Measurements from ENCODE around the gene GRIN2C. TPM values are rescaled to one million over a fixed set of nuclear protein-coding genes. Genes with fewer than 3 reads are reported as not detected.

Gene GRIN2C
- total and polyA plus RNA-seq, 9 of the 15 experiments (the other 6 are each of a cell fraction or from before 2014, with no cell fraction given) = under 0.01 to 0.33 (median 0.10) TPM; not detected in 2

GRCh38 chr17:74868251-74868907, 8.7 kb upstream of the GRIN2C start (continued):
- TF ChIP-seq RNF219 (CRISPR knock-in tag; IDR thresholded peaks at IDR 0.05) (no peak), ADNP (tag; IDR thresholded peaks at IDR 0.05) (no peak), EHMT2 (IDR thresholded peaks at IDR 0.05) (peak; percentile 72; the same call in 1 of the 2 replicates), ZNF232 (CRISPR knock-in tag; IDR thresholded peaks at IDR 0.05) (no peak), PRMT5 (CRISPR knock-in tag; IDR thresholded peaks at IDR 0.05) (no peak), ZNF282 (CRISPR knock-in tag; IDR thresholded peaks at IDR 0.05) (no peak), PBX2 (CRISPR knock-in tag; IDR thresholded peaks at IDR 0.05; ENCODE audit: low read depth) (no peak), PBX2 (tag; conservative IDR thresholded peaks at IDR 0.05; ENCODE audit: low read depth) (peak; percentile 44; the same call in 1 of the 2 replicates), ETV5 (CRISPR knock-in tag; IDR thresholded peaks at IDR 0.05; ENCODE audit: low read depth) (peak; percentile 93), MEIS2 (IDR thresholded peaks at IDR 0.05; ENCODE audit: partially characterized antibody) (peak; percentile 73), NR1H2 (CRISPR knock-in tag; IDR thresholded peaks at IDR 0.05) (no peak), TRIM24 (IDR thresholded peaks at IDR 0.05) (peak in 1 of 2 experiments; percentile 72; a peak in 3 of 4 replicates), CBFA2T2 (conservative IDR thresholded peaks at IDR 0.05) (peak; percentile 49; the same call in 1 of the 2 replicates)
- TF ChIP-seq, protein P1, sequence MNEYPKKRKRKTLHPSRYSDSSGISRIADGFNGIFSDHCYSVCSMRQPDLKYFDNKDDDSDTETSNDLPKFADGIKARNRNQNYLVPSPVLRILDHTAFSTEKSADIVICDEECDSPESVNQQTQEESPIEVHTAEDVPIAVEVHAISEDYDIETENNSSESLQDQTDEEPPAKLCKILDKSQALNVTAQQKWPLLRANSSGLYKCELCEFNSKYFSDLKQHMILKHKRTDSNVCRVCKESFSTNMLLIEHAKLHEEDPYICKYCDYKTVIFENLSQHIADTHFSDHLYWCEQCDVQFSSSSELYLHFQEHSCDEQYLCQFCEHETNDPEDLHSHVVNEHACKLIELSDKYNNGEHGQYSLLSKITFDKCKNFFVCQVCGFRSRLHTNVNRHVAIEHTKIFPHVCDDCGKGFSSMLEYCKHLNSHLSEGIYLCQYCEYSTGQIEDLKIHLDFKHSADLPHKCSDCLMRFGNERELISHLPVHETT (CRISPR knock-in tag; conservative IDR thresholded peaks at IDR 0.05 in 1 of 2, IDR thresholded peaks at IDR 0.05 in 1 of 2) = peak in 1 of 2 experiments; percentile 68; a peak in 2 of 4 replicates
- TF ChIP-seq, protein P2, sequence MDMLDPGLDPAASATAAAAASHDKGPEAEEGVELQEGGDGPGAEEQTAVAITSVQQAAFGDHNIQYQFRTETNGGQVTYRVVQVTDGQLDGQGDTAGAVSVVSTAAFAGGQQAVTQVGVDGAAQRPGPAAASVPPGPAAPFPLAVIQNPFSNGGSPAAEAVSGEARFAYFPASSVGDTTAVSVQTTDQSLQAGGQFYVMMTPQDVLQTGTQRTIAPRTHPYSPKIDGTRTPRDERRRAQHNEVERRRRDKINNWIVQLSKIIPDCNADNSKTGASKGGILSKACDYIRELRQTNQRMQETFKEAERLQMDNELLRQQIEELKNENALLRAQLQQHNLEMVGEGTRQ (CRISPR knock-in tag; IDR thresholded peaks at IDR 0.05) = no peak
- TF ChIP-seq, protein P3, sequence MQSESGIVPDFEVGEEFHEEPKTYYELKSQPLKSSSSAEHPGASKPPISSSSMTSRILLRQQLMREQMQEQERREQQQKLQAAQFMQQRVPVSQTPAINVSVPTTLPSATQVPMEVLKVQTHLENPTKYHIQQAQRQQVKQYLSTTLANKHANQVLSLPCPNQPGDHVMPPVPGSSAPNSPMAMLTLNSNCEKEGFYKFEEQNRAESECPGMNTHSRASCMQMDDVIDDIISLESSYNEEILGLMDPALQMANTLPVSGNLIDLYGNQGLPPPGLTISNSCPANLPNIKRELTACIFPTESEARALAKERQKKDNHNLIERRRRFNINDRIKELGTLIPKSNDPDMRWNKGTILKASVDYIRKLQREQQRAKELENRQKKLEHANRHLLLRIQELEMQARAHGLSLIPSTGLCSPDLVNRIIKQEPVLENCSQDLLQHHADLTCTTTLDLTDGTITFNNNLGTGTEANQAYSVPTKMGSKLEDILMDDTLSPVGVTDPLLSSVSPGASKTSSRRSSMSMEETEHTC (IDR thresholded peaks at IDR 0.05) = no peak
- TF ChIP-seq, protein P4, sequence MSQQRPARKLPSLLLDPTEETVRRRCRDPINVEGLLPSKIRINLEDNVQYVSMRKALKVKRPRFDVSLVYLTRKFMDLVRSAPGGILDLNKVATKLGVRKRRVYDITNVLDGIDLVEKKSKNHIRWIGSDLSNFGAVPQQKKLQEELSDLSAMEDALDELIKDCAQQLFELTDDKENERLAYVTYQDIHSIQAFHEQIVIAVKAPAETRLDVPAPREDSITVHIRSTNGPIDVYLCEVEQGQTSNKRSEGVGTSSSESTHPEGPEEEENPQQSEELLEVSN (IDR thresholded peaks at IDR 0.05; ENCODE audit: borderline replicate concordance in 1 of 2, extremely low read depth in 1 of 2, insufficient read depth in 1 of 2, insufficient read length in 1 of 2, low read depth in 1 of 2, low read length in 1 of 2, poor library complexity in 1 of 2, severe bottlenecking in 1 of 2) = peak in 1 of 2 experiments; percentile 37

All from K562 (cell line).